HCT116 (cell line): ENCODE measurements around the gene OLFML2B. TPM values are rescaled to one million over a fixed set of nuclear protein-coding genes. Genes with fewer than 3 reads are reported as not detected.

Source experiments
- ATAC-seq: fragments of 200-7000 bp; cut with Tn5 transposase; 2 replicates; pipeline ENCODE4 v1.9.1; 2020; ENCODE audit warnings: mild to moderate bottlenecking, moderate library complexity
- BruUV-seq: library from RNA; stranded (reverse); fragments of 400-500 nt; replicated peaks from 2 replicates; lab custom pipeline; 2021; lab: Mats Ljungman, UMichigan
- CTCF ChIA-PET: fragments of 300-600 bp; sonication (Branson Sonifier 250); formaldehyde crosslinking; loops from one replicate; lab custom pipeline; 2021; ENCODE audit warnings: antibody characterized with exemption; lab: Charles Lee
- POLR2A ChIA-PET: fragments of 300-600, 350-600 bp; sonication (Branson Sonifier 250); formaldehyde crosslinking; loops from one replicate; lab custom pipeline; 2021; ENCODE audit warnings: antibody characterized with exemption; lab: Charles Lee
- RAD21 ChIA-PET, 2 experiments: fragments of 300-600 bp; sonication (Branson Sonifier 250); formaldehyde crosslinking; loops; one replicate each; lab custom pipeline; 2023; ENCODE audit warnings: low total read pairs in 2 of 2; ENCODE audit not compliant: uncharacterized antibody in 2 of 2, unreplicated experiment in 2 of 2, low non-redundant PET in 1 of 2; lab: Charles Lee
- DNase-seq: peaks from one replicate; pipeline ENCODE4 v3.0.0-alpha.2; 2010; ENCODE audit warnings: low read depth, low spot score
- H2AFZ ChIP-seq: fragments of 200-600 bp; shearing (Covaris generic), sonication (generic); 2 replicates; pipeline ENCODE4 v1.6.1; 2017; ENCODE audit warnings: low read depth, mixed run types, mixed read lengths, antibody characterized with exemption, low read length; ENCODE audit not compliant: poor library complexity, severe bottlenecking
- H3K27ac ChIP-seq: 2 replicates; pipeline ENCODE4 v1.5.1; 2012; ENCODE audit warnings: low read depth, low read length
- H3K27me3 ChIP-seq: fragments of 200-600 bp; sonication (generic); 2 replicates; pipeline ENCODE4 v1.6.1; 2016; ENCODE audit warnings: mixed run types, low read length, mixed read lengths; ENCODE audit not compliant: insufficient read depth
- H3K36me3 ChIP-seq, 2 experiments: fragments of 200-500 bp in 1 of 2; fragments of 200-600 bp in 1 of 2; sonication (Bioruptor generic) in 1 of 2; sonication (generic) in 1 of 2; 2 replicates each; pipeline versions ENCODE4 v1.5.1 to v1.6.1; 2014 to 2016; ENCODE audit warnings: low read length in 2 of 2, inconsistent platforms in 1 of 2, mixed read lengths in 1 of 2, mixed run types in 1 of 2; ENCODE audit not compliant: insufficient read depth in 2 of 2, control insufficient read depth in 1 of 2
- H3K4me1 ChIP-seq, 2 experiments: fragments of 200-600 bp in 1 of 2; sonication (generic) in 1 of 2; 2 replicates each; pipeline versions ENCODE4 v1.5.1 to v1.6.1; 2012 to 2017; ENCODE audit warnings: low read length in 2 of 2, inconsistent platforms in 1 of 2, mild to moderate bottlenecking in 1 of 2, mixed read lengths in 1 of 2, mixed run types in 1 of 2, moderate library complexity in 1 of 2; ENCODE audit not compliant: insufficient read depth in 2 of 2, control insufficient read depth in 1 of 2
- H3K4me2 ChIP-seq: fragments of 200-600 bp; sonication (generic); 2 replicates; pipeline ENCODE4 v1.6.1; 2017; ENCODE audit warnings: mixed run types, low read length, mixed read lengths
- H3K4me3 ChIP-seq, 2 experiments: fragments of 200-600 bp in 1 of 2; sonication (generic) in 1 of 2; replicated peaks in 1 of 2; 2 replicates each; pipeline ENCODE4 v1.5.1; 2011 to 2016; ENCODE audit warnings: low read length in 2 of 2, control low read depth in 1 of 2, low read depth in 1 of 2, mild to moderate bottlenecking in 1 of 2, mixed read lengths in 1 of 2, mixed run types in 1 of 2
- H3K79me2 ChIP-seq: fragments of 200-600 bp; sonication (generic); 2 replicates; pipeline ENCODE4 v1.6.1; 2017; ENCODE audit warnings: mild to moderate bottlenecking, mixed run types, low read length, moderate library complexity, mixed read lengths; ENCODE audit not compliant: insufficient read depth
- H3K9ac ChIP-seq: fragments of 200-600 bp; sonication (generic); 2 replicates; pipeline ENCODE4 v1.6.1; 2016; ENCODE audit warnings: low read length, mixed read lengths
- H3K9me2 ChIP-seq: fragments of 200-600 bp; sonication (generic), shearing (Covaris generic); 2 replicates; pipeline ENCODE4 v1.6.1; 2017; ENCODE audit warnings: mixed run types, mild to moderate bottlenecking, moderate library complexity; ENCODE audit not compliant: insufficient read depth
- H3K9me3 ChIP-seq, 2 experiments: fragments of 200-500 bp in 1 of 2; fragments of 200-600 bp in 1 of 2; sonication (Bioruptor generic) in 1 of 2; sonication (generic) in 1 of 2; 2 replicates each; pipeline ENCODE4 v1.6.1; 2014 to 2017; ENCODE audit warnings: low read length in 2 of 2, mixed read lengths in 2 of 2, inconsistent platforms in 1 of 2, low read depth in 1 of 2, mild to moderate bottlenecking in 1 of 2, mixed run types in 1 of 2, moderate library complexity in 1 of 2; ENCODE audit not compliant: control insufficient read depth in 1 of 2, insufficient read depth in 1 of 2
- H4K20me1 ChIP-seq: fragments of 200-600 bp; sonication (generic), shearing (Covaris generic); 2 replicates; pipeline ENCODE4 v1.6.1; 2017; ENCODE audit warnings: mixed run types, mild to moderate bottlenecking, moderate library complexity; ENCODE audit not compliant: insufficient read depth
- CBX3 ChIP-seq: IDR thresholded peaks from 2 replicates; pipeline ENCODE4 v1.6.1; 2012; ENCODE audit warnings: low read depth
- CTCF ChIP-seq, 3 experiments: fragments of 200-600 bp in 1 of 3; sonication (generic) in 1 of 3; IDR thresholded peaks in 2 of 3; conservative IDR thresholded peaks in 1 of 3; 2 replicates each; pipeline ENCODE4 v1.5.1; 2012 to 2017; ENCODE audit warnings: low read depth in 2 of 3, low read length in 2 of 3, antibody characterized with exemption in 1 of 3, borderline replicate concordance in 1 of 3, control low read depth in 1 of 3, mild to moderate bottlenecking in 1 of 3, mixed read lengths in 1 of 3, mixed run types in 1 of 3, moderate library complexity in 1 of 3; ENCODE audit not compliant: insufficient read depth in 1 of 3
- ELF1 ChIP-seq: IDR thresholded peaks from 2 replicates; pipeline ENCODE4 v1.6.1; 2012; ENCODE audit warnings: low read depth, borderline replicate concordance
- POLR2A ChIP-seq: IDR thresholded peaks from 2 replicates; pipeline ENCODE4 v1.7.0; 2011; ENCODE audit warnings: borderline replicate concordance; ENCODE audit not compliant: insufficient read depth, insufficient read length; ENCODE audit errors: extremely low read depth
- POLR2AphosphoS5 ChIP-seq: IDR thresholded peaks from 2 replicates; pipeline ENCODE4 v1.6.1; 2011; ENCODE audit warnings: mild to moderate bottlenecking, low read depth, low read length, moderate library complexity
- RAD21 ChIP-seq: IDR thresholded peaks from 2 replicates; pipeline ENCODE4 v1.6.1; 2012; ENCODE audit warnings: low read depth, mild to moderate bottlenecking
- TCF7L2 ChIP-seq: IDR thresholded peaks from 2 replicates; pipeline ENCODE4 v1.7.0; 2011; ENCODE audit warnings: borderline replicate concordance, inconsistent platforms; ENCODE audit not compliant: insufficient read depth, insufficient read length; ENCODE audit errors: extremely low read depth
- YY1 ChIP-seq: IDR thresholded peaks from 2 replicates; pipeline ENCODE4 v1.6.1; 2011; ENCODE audit warnings: low read length, low read depth, moderate library complexity, mild to moderate bottlenecking; ENCODE audit not compliant: insufficient replicate concordance; ENCODE audit errors: extremely low read depth
- ZNF274 ChIP-seq: fragments of 200-500 bp; sonication (Bioruptor generic); IDR thresholded peaks from 2 replicates; pipeline ENCODE4 v1.6.1; 2014; ENCODE audit warnings: mild to moderate bottlenecking, low read depth, low read length, inconsistent platforms
- intact Hi-C: fragments of 100-400 bp; cut with micrococcal nuclease; formaldehyde crosslinking; loops from 2 replicates; pipeline ENCODE4 v1.10.0; 2022
- total RNA-seq: library from RNA; stranded (reverse); gene quantifications from one replicate; pipeline ENCODE4 v1.2.1, GENCODE V29; 2021; ENCODE audit not compliant: unreplicated experiment

Gene OLFML2B
- total RNA-seq, 1 experiment from 2014 or later: 1.3 TPM

GRCh38 chr1:162056043-162056442, 32.4 kb upstream of the OLFML2B start:
- H3K9me2 ChIP-seq: no peaks in the 10 kb centered on the region
- DNase-seq (peak; percentile 74), ATAC-seq (peak; percentile 91)
- no peak overlapping the region for H3K4me3 ChIP-seq
- no peaks in the 10 kb centered on the region for H3K36me3 ChIP-seq
- no peaks in the 10 kb centered on the region for H4K20me1 ChIP-seq
- ChIA-PET CTCF (interaction anchor here (0.6 to 2.7 kb wide), 27 partner anchors 19 to 767 kb away, joined by 3 to 15 read pairs (median 4); partner anchors contain the start of gene C1orf226), RAD21 (interaction anchor here (0.6 to 1.2 kb wide), 11 partner anchors 73 to 773 kb away, joined by 3 to 6 read pairs (median 3); no protein-coding TSS in a partner anchor), POLR2A (interaction anchor here (0.9 kb wide), 1 partner anchor 89 kb away, joined by 4 read pairs; no protein-coding TSS in a partner anchor)
- H3K27ac ChIP-seq: no peak overlapping the region
- no peak overlapping the region for H3K9ac ChIP-seq
- TF ChIP-seq POLR2AphosphoS5: no peak
- no peak for TF ChIP-seq ZNF274
- peak; percentile 47; the same call in 1 of the 2 replicates for TF ChIP-seq CBX3
- TF ChIP-seq TCF7L2: no peak
- TF ChIP-seq RAD21: peak; percentile 98
- no peak for TF ChIP-seq POLR2A
- TF ChIP-seq ELF1: no peak
- TF ChIP-seq YY1: peak; percentile 76
- TF ChIP-seq CTCF (IDR thresholded peaks at IDR 0.05 in 2 of 3, conservative IDR thresholded peaks at IDR 0.05 in 1 of 3; ENCODE audit: borderline replicate concordance in 1 of 3, insufficient read depth in 1 of 3, low read depth in 2 of 3, low read length in 2 of 3): peak; percentile 93 to 97 (median 94)
- intact Hi-C loops: loop anchor here (1.0 to 5.0 kb wide), 6 partner anchors 176 to 556 kb away; no protein-coding TSS in a partner anchor
- H3K27me3 ChIP-seq: no peaks in the 10 kb centered on the region
- H2AFZ ChIP-seq: peak overlapping the region; percentile 87
- peaks cover 6 to 19% of the 10 kb centered on the region in 2 experiments for H3K4me1 ChIP-seq
- no peaks in the 10 kb centered on the region for H3K9me3 ChIP-seq
- H3K79me2 ChIP-seq: no peaks in the 10 kb centered on the region
- H3K4me2 ChIP-seq: peak overlapping the region; percentile 20
- BruUV-seq: no TSS peak
